Left renal pelvis (tissue), 4 donors: ENCODE measurements around the gene FAM229A. TPM values are rescaled to one million over a fixed set of nuclear protein-coding genes. Genes with fewer than 3 reads are reported as not detected.
A peak's percentile ranks its signal among the peaks of the same experiment; 100 is the strongest.
"Not testable (repeated sequence)": the region's sequence is repeated elsewhere in the genome, so short reads cannot be mapped to it uniquely, and the experiment has no call there.

Experiments used
- DNase-seq, 4 donors: peaks; one replicate each; pipeline ENCODE4 v3.0.0-alpha.2; 2013; ENCODE audit warnings: low read depth in 4 of 4, low spot score in 3 of 4
- polyA plus RNA-seq, 4 donors: library from polyadenylated mRNA; unstranded; fragments of 120-200 nt; gene quantifications; one replicate each; pipeline ENCODE4 v1.2.1, GENCODE V29; 2013; ENCODE audit not compliant: insufficient read length in 4 of 4

Gene FAM229A
- polyA plus RNA-seq, 4 donors = 2.5 to 11.8 (median 4.9) TPM

- no peak for DNase-seq
Measured at GRCh38 chr1:32377541-32378220, 15.4 kb upstream of the FAM229A start.

- DNase-seq = no peak
Measured at GRCh38 chr1:32376199-32376598, 13.9 kb upstream of the FAM229A start.

- no peak for DNase-seq
Measured at GRCh38 chr1:32373996-32374592, 11.8 kb upstream of the FAM229A start.

DNA sequence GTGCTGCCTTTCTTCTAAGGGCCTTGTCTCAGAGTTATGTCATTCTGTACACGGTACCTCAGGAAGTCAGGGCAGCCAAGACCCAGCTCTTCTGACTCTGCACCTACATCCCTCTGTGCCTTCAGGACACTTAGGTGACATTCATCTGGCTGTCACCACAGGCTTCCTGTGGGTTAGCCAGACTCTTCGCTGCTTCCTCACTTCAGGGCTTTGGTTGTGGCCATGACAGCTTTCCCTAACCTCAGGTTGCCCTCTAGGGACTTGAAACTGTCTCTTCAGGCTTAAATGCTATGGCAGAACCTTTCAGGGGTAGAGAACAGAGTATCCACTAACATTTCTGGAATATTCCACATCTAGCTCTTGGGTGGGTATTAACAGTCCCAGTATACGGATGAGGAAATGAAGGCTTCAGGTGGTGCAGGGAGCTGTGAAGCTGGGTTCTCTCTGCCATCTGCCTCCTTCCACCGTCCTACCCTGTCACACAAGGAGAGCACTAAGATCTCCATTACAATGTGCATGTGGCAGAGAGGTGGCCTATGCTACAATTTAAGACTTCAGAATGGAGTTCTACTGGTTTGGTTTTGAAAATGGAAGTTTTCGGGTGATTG, 10.0 kb upstream of the FAM229A start:
- no peak for DNase-seq

- DNase-seq = no peak
Measured at GRCh38 chr1:32367912-32368635, 5.8 kb upstream of the FAM229A start.

- no peak for DNase-seq
Measured at GRCh38 chr1:32365445-32365844, 3.2 kb upstream of the FAM229A start.

DNA sequence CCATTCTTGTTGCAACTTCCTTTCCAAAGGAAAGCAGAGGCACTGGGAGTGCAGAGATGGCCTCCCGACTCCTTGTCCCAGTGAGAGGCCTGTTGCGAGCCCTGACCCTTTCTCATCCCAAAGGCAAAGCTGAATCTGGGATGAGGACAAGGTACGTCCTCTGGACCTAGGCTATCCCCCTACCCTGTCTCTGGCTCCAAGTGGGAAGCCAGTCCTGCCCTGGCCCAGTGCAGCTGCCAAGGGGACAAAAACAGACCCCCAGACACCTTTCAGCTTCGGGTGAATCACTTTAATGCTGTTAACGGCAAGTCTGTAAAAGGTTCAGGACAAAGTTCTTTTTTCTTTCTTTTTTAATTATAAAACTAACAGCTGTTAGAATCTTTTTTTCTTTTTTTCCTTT, 2.6 kb upstream of the FAM229A start:
- DNase-seq = no peak

GRCh38 chr1:32363713-32364112, 1.4 kb upstream of the FAM229A start:
- DNase-seq = no peak

DNA sequence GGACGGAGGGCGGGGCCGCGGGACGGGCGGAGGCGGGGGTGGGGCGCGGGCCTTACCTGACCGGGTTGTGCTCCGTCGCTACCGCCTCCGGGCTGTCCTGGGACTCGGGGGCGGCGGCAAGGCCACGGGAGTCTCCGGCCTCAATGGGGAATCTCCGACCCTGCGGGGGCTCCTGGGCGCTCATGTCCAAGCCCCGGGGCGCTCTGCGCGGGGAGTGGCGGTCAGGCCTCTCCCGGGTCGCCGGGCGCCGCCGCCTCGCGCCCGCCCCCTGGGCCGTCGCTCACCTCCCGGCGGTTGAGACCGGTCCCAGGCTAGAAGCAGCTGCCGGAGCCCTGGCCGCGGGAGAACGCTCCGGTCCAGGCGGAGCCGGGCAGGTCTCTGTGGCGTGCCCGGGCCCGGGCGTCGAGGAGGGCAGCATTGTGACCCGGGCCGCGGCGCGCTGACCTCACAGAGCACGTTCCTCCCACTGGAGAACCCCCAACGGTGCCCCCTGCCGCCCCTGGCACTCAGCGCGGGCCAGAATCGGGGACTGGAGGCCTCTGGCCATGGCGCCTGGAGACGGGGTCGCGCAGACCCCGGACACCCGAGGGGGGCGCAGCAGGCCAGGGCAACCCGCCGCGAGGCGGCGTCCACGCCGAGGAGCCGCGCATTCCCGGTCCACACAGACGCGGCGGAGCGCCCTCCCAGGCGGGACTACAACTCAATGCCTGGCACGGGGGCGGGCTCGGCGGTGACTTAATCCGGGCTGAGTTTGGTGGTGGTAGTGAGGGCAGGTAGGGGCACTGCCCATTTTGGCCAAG, 411 bp downstream of the FAM229A start:
- peak in 1 of 4 donors; percentile 46 for DNase-seq

GRCh38 chr1:32361308-32361673, 994 bp downstream of the FAM229A start:
- no peak for DNase-seq

GRCh38 chr1:32358435-32358834, 3.9 kb downstream of the FAM229A start:
- no peak for DNase-seq

GRCh38 chr1:32357614-32358013, 4.7 kb downstream of the FAM229A start:
- DNase-seq = no peak

DNA sequence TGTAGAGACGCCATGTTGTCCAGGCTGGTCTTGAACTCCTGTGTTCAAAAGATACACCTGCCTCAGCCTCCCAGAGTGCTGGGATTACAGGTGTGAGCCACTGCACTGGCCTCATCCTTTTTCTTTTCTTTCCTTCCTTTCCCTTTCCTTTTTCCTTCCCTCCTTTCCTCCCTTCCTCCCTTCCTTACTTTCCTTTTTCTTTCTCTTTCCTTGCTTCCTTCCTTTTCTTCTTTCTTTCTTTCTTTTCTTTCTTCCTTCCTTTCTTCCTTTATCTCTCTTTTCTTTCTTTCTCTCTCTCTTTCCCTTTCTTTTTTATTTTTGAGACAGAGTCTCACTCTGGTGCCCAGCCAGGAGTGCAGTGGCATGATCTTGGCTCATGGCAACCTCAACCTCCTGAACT, 5.8 kb downstream of the FAM229A start:
- DNase-seq = no peak

DNA sequence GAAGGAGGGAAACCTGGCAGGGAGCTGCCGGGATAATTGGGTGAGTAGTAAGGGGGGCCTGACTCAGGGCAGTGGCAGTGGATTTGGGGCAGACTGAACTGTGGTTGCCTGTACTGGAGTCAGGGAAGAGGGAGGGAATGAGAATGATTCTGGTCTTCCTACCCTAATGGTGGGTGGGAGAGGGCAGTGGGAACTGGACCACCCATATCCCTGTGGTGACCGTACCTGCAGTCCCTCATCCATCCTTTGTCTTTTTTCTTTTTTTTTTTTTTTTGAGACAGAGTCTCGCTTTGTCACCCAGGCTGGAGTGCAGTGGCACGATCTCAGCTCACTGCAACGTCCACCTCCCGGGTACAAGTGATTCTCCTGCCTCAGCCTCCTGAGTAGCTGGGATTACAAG, 6.5 kb downstream of the FAM229A start:
- DNase-seq = not testable (repeated sequence)

DNA sequence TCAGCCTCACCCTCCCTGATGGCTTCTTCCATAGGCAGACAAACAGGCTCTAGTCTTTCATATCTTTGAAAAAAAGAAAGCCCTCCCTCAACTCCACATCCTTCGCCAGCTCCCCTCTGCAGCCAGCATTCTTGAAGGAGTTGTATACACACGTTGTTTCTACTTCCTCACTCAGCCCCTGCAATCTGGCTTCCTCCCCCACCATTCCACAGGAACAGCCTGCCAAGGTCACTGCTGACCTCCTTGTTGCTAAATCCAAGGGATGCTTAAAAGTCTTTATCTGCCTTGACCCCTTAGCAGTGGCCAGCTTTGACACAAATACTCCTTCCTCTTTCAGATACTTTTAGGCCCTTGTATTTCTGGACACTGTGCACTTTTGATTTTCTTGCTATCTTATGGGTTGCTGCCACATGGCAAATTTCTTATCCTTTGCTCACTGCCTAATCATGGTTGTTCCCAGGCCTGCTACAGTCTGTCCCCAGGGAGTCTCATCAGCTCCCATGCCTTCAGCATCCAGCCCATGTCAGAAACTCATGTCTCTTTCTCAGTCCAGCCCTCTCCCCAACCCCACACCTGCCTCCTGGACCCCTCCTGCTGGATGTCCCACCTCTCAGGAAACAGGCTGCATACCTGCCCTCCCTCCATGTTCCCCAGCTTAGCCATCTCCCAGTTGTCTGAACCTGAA, 8.3 kb downstream of the FAM229A start:
- DNase-seq = no peak

DNA sequence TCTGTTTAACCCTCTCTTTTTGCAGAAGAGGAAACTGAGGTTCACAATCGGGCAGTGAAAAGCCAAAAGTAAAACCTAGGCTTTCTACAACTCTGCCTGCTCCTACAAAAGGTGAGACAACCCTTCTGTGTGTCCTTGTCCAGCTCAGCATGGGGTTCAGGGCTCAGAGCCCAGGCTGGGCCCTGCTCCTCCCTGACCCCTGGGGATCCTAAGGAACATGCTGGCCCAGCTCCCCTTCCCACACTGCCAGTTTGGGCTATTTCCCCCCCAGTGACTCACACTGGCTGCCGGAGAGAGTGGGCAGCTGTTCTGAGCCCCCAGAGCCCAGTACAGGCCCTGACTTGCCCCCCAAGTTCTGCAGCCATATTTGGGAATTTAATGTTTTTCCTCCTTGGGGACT, 8.9 kb downstream of the FAM229A start:
- DNase-seq = no peak

- DNase-seq = no peak
Measured at GRCh38 chr1:32352831-32353383, 9.4 kb downstream of the FAM229A start.

DNA sequence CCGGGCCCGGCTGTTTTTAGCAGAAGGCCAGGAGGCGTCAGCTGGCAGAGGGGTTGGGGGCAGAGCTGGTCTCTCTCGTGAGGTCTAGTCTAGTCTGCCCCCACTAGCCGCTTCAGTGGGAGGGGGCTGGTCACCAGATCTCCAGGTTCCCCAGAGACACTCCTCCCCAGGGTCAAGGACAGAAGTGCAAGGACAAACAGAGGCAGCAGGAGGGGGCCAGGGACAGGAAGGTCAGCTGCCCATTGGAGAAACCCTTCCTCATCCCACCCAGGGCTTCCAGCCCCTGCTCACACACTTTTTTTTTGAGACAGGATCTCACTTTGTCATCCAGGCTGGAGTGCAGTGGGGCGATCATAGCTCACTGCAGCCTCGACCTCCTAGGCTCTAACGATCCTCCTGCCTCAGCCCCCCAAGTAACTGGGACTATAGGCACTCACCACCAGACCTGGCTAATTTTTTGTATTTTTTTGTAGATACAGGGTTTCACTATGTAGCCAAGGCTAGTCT, 10.0 kb downstream of the FAM229A start:
- DNase-seq = no peak

DNA sequence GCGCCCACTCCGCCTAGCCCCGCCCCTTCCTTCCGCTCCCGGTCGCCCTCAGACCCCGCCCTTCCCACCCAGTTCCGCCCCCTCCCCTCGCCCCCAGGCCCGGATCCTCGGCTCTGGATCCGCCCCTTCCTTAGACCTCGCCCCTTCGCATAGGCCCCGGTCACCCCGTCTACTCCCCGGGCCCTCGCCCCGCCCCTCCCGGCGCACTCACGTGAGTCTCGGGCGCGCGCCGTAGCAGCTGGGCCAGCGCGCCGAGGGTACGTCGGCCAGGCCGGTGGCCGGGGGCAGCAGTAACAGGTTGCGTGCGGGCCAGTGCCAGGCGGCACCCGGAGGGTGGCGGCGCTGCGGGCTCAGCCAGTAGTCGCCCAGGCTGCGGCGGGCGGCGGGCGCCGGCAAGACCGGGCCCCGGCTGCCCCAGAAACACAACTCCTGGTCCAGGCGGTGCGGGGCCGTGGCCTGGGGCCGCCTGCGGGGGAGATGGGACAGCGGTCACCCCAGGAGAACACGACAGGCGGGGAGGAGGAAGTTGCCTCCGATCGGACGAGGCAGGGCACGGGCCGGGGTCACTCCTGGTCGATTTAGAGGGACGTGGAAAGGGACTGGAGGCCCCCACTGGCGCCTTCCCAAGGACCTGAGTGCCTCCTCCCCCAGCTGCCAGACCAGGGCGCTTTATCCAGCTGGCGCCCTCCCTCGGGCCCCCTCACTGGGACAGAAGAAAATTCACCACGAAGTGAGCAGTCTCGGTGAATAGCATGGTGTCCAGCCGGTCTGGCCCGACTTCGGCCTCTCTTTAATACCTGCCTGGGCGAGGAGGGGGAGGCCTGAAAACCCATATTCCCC, 10.7 kb downstream of the FAM229A start:
- DNase-seq = peak; percentile 82 to 93 (median 88)
